ENCODE results near the gene VMA21. TPM values are rescaled to one million over a fixed set of nuclear protein-coding genes. Genes with fewer than 3 reads are reported as not detected.

The VMA21 gene
- total RNA-seq, 6 experiments from 2014 or later, result 42.1 to 50.4 (median 46.6) TPM

GRCh38 chrX:151419782-151420181 is 22.8 kb downstream of the VMA21 start:
- TF ChIP-seq CTCF (IDR thresholded peaks at IDR 0.05), result no peak
- Mint-ChIP-seq H3K27ac (no peak overlapping the region), H3K4me1 (ENCODE audit: low read depth) (peaks cover 7% of the 10 kb centered on the region), H3K9me3 (no peaks in the 10 kb centered on the region), H3K36me3 (ENCODE audit: low read depth) (no peaks in the 10 kb centered on the region), H3K27me3 (ENCODE audit: insufficient read depth) (no peaks in the 10 kb centered on the region), H3K4me3 (no peak overlapping the region)
- no peak for DNase-seq

- Mint-ChIP-seq H3K4me1 (ENCODE audit: low read depth) (peaks cover 6% of the 10 kb centered on the region; the same call in 1 of the 2 replicates), H3K27ac (no peak overlapping the region), H3K4me3 (no peak overlapping the region), H3K27me3 (ENCODE audit: insufficient read depth) (no peaks in the 10 kb centered on the region), H3K36me3 (ENCODE audit: low read depth) (no peaks in the 10 kb centered on the region), H3K9me3 (no peaks in the 10 kb centered on the region)
- DNase-seq, result no peak
- no peak for TF ChIP-seq CTCF (IDR thresholded peaks at IDR 0.05)
Observed at GRCh38 chrX:151424505-151424904, 27.5 kb downstream of the VMA21 start.

GRCh38 chrX:151448509-151448908 is 51.5 kb downstream of the VMA21 start:
- H3K4me1 Mint-ChIP-seq (ENCODE audit: low read depth), result no peaks in the 10 kb centered on the region
- TF ChIP-seq CTCF (IDR thresholded peaks at IDR 0.05), result no peak
- no peaks in the 10 kb centered on the region for H3K36me3 Mint-ChIP-seq (ENCODE audit: low read depth)

GRCh38 chrX:151458824-151459223 is 61.8 kb downstream of the VMA21 start:
- Mint-ChIP-seq H3K27ac (no peak overlapping the region), H3K4me1 (ENCODE audit: low read depth) (no peaks in the 10 kb centered on the region), H3K36me3 (ENCODE audit: low read depth) (no peaks in the 10 kb centered on the region), H3K4me3 (no peak overlapping the region), H3K27me3 (ENCODE audit: insufficient read depth) (no peaks in the 10 kb centered on the region; the same call in 1 of the 2 replicates), H3K9me3 (peaks cover 13% of the 10 kb centered on the region)
- DNase-seq, result no peak
- TF ChIP-seq CTCF (IDR thresholded peaks at IDR 0.05), result no peak

More at GRCh38 chrX:151448509-151448908, 51.5 kb downstream of the VMA21 start:
- Mint-ChIP-seq H3K27ac (no peak overlapping the region), H3K4me3 (no peak overlapping the region), H3K9me3 (no peaks in the 10 kb centered on the region), H3K27me3 (ENCODE audit: insufficient read depth) (no peaks in the 10 kb centered on the region)
- DNase-seq, result no peak

Other genes starting within 250 kb of the VMA21 start
- gene GPR50, start 220.6 kb upstream of the VMA21 start, total RNA-seq (2021; fragmentation: NEBNext Ultra II Directional; extraction: Animal tissue kit (Norgen Biotek cat#: 25700)), result not detected
- not detected for gene PASD1, start 166.5 kb downstream of the VMA21 start, total RNA-seq (2021; fragmentation: NEBNext Ultra II Directional; extraction: Animal tissue kit (Norgen Biotek cat#: 25700))

All from HFFc6 (cell line).